Stimulated activated CD8-positive, alpha-beta memory T cell treated with anti-CD3 and anti-CD28 coated beads, Interleukin-15, amount 100 ng/mL, for 1 hour (primary cell): ENCODE data around the gene CCL24.
"Not testable (repeated sequence)": the region's sequence is repeated elsewhere in the genome, so short reads cannot be mapped to it uniquely, and the experiment has no call there.

Experiments used
- DNase-seq: peaks from one replicate; pipeline ENCODE4 v3.0.0-alpha.2; 2020; ENCODE audit warnings: low read depth

The CCL24 gene

DNA sequence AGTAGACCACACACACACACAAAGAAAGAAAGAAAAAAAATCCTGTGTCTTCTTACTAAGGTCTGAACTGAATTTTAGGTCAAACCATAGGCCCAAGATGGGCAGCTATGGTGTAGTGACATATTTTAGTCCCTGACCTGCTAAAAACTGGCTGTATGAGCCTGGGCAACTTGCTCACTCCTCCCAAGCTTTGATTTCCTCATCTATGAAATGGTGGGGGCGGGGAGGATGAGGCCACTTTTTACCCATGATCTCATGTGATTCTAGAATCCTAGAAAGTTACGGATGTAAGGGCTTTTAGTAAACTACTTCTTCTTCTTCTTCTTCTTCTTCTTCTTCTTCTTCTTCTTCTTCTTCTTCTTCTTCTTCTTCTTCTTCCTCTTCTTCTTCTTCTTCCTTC, 6.1 kb upstream of the CCL24 start:
- no peak for DNase-seq

DNA sequence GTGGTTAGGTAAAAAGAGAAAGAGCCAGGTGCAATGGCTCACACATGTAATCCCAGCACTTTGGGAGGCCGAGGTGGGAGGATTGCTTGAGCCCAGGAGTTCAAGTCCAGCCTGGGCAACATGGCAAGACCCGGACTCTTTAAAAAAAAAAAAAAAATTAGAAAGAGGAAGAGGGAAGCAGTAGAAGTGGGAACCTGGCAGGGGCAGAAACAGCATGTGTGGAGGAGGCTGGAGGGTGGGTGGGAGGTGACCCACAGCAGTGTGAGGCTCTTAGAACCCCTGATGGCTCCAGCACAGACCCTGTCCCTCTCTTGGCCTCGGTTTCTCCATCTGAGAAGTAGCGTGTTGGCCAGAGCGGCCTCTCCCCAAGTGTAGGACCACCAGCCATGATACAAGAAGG, 4.9 kb upstream of the CCL24 start:
- DNase-seq, result no peak

DNA sequence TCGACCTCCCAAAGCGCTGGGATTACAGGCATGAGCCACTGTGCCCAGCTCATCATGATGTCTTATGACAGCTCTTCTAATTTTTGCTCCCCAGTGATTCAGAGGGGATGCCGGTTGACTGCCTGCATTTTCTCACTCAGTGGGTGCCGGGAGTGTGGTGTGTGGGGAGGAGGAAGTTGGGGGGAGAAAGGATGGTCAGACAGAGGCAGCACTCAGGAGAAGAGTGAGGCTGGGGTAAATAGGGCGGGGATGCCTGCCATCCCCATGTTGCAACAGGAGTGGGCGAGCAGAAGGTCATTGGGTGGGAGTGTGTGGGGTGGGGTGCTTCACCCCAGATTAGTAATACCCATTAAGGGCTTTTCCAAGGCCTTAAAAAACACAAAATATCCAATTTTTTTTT, 3.5 kb upstream of the CCL24 start:
- no peak for DNase-seq

DNA sequence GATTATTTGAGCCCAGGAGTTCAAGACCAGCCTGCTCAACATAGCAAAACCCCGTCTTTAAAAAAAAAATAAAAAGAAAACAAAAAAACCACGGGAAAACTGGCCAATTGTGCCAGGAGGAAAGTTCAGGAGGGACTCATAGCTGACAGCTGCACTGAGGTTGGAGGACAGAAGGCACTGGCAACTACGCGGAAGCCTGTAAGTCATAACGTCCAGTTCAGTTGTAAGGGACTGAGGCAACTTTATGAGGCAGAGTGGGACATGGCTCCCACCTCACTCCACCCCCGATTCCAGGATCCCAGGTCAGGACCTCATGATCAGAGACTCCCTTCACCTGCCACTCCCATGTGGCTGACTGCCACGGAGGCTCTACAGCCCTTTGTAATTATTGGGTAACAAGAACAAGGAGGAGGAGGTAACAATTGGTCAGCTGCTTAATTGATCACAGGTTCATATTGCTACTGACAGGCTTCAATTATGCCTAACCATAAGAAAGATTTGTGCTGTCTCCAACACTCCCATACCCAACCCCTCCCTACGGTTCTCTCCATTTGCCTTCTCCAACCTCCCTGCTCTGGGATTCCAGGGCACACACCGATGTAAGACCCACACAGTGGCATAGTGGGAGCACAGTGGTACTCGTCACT, 1.9 kb upstream of the CCL24 start:
- DNase-seq, result no peak

DNA sequence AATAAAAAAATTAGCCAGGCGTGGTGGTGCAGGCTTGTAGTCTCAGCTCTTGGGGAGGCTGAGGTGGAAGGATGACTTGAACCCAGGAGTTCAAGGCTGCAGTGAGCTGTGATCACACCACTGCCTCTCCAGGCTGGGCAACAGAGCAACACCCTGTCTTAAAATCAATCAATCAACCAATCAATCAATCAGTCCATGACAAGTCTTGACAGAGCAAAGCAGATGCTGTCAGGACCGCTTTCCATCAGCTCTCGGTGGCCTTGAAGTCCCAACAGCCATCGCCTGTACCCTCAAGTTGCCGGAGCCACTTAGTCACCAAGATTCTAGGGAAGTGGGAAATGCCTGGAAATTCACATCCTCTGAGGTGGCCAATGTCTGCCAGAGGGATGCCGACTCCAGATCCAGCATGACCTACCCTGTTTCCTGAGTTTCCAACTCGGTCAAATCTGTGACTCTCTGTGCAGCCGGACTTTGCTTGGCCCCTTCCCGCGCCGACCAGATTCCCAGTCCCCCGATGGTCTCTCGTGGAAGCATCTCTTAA, 871 bp upstream of the CCL24 start:
- no peak for DNase-seq

DNA sequence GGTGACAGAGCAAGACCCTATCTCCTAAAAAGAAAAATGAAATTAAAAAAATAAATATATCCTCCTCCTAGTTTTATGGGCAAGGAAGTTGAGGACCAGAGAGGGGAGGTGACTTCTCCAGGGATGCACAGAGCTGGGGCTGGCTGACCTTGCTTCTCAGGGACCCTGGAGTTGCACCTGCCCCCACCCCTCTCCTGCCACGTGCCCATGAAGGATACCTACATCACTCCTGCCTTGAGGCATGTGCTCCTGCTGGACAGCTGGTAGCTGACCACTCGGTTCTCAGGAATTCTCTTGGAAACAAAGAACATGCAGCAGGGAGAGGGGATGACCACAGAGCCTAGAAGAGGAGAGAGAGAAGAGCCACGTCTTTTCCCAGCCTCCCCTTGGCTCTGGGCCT, 522 bp downstream of the CCL24 start:
- no peak for DNase-seq

DNA sequence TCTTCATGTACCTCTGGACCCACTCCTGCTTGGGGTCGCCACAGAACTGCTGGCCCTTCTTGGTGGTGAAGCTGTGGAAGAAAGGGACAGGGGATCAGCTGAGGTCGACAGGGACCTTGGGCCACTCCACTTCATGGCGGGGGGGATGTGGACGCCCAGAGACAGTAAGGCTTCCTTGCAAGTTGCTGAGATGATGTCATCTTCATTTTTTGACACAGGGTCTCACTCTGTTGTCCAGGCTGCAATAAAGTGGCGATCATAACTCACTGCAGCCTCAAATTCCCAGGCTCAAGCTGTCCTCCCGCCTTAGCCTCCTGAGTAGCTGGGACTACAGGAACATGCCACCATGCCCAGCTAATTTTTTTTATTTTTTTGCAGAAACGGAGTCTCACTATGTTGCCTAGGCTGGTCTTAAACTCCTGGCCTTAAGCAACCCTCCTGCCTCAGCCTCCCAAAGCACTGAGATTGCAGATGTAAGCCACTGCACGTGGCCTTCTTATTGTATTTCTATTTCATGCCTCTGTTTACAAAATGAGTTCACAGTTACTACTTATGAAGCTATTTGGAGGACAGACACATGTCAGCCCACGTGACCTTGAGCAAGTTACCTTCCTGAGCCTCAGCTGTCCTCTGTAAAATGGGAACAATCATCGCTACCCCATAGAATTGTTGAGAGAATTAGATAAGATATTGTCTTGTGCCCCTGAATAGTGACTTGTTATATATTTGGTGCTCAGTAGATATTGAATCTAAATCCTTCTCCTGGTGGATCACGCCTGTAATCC, 1.5 kb downstream of the CCL24 start:
- DNase-seq, result no peak

DNA sequence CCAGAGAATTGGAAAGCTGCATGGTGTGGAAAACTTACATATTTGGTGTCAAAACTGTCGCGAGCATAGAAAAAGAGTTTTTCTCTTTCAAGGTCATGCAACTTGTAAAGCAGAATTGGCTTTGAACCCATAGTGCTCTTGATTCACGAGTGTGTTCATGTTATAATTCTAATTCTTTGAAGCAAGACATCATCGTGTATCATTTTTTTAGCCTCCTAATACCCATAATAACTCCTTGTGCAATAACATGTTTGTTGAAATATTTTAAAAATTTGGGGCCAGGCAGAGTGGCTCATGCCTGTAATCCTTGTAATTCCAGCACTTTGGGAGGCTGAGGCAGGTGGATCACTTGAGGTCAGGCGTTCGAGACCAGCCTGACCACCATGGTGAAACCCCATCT, 4.2 kb downstream of the CCL24 start:
- DNase-seq, result no peak

DNA sequence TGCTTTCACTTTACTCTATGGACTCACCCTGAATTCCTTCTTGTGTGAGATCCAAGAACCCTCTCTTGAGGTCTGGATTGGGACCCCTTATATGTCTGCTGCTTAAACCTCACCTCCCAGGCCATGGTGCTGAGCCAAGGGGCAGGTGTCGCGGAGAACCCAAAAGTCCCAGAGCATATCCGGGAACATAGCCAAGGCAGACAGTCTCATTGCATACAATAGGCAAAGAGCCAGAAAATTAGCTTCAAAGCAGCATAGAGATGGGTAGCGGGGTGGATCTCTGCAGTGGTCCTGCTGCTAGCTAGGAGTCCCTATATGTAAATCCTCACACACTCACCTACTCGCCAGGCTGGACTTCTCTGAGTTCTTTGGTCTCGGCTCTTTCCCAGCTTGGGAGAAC, 5.5 kb downstream of the CCL24 start:
- no peak for DNase-seq

DNA sequence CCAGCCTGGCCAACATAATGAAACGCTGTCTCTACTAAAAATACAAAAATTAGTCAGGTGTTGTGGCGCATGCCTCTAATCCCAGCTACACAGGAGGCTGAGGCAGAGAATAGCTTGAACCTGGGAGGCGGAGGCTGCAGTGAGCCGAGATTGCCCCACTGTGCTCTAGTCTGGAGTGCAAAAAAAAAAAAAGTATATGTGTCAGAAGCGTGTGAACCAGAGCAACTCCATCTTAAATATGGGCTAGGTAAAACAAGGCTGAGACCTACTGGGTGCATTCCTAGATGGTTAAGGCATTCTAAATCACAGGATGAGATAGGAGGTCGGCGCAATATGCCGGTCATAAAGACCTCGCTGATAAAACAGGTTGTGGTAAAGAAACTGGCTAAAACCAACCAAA, 6.2 kb downstream of the CCL24 start:
- no peak for DNase-seq

DNA sequence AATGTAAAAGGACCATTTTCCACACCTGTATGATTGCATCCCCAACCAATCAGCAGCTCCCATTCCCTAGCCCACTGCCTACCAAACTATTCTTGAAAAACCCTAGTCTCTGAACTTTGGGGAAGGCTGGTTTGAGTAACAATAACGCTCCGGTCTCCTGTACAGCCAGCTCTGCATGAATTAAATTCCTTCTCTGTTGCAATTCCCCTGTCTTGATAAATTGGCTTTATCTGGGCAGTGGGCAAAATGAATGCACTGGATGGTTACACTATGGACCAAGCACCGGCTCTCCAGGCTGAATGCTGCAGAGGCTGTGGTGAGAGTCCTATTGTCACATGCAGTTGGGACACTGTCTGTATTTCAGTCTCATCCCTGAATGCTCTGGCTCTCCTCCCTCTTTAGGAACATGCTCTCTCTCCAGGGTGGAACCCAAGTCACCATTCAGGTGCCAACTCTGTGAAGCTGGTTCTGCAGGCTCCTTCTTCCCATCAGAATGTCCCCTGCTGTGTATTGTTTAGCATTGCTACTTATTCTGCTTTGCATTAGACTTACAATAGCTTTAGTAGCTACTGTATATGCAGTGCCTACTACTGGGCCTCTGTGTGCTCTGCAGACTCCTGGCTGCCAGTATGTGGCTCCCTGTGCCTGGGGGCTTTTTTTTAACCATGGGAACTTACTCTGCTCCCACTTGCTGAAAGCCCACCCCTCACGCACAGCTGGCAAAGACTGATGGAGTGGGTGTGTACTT, 6.9 kb downstream of the CCL24 start:
- no peak for DNase-seq

DNA sequence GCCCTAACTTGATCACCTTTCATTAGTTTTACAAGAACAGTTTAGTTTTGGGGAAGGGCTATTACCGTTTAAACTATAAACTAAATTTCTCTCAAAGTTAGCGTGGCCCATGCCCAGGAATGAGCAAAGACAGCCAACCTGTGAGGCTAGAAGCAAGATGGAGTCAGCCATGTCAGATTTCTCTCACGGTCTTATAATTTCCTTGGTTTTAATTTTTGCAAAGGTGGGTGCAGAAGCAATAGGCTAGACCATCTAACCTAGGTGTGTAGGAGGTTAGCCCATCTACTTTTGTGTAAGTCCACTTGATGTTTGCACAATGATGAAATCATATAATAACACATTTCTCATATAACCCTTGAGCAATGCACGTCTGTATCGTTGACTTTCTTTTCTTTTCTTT, 8.9 kb downstream of the CCL24 start:
- DNase-seq, result no peak

DNA sequence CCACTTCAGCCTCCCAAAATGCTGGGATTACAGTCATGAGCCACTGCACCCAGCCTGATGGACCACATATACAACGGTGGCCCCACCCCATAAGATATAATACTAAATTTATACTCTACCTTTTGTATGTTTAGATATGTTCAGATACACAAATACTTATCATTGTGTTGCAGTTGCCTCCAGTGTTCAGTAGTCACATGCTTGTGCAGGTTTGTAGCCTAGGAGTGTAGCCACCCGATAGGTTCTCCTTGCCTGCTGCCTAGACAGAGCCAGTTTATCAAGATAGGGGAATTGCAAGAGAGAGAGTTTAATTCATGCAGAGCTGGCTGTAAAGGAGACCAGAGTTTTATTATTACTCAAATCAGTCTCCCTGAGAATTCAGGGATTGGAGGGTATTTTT, 9.6 kb downstream of the CCL24 start:
- DNase-seq, result no peak

DNA sequence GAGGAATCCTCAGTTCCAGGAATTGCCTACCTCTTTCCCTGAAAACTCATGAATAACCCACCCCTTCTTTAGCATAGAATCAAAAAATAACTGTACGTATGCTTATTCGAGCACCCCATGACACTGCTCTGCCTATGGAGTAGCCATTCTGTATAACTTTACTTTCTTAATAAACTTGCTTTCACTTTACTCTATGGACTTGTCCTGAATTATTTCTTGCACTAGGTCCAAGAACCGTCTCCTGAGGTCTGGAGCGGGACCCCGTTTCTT, 11.1 kb downstream of the CCL24 start:
- no peak for DNase-seq

DNA sequence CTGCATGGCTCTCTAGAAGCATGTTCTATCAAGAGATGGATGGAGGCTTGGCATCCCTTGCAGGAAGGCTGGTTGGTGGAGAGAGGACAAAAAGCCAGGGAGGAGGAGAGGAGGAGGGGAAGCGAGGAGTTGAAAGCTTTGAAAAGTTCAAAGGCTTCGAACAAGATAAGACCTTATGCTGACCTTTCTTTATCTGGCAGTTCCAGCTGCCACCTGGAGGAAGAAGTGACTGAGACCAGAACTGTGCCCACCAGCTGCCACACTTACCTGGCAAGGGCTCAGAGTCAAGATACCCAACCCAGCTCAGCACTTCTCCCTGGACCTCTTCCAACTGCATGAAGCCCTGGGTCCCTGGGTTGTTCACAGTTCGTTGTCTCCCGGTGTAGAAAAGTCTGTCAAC, 14.8 kb downstream of the CCL24 start:
- no peak for DNase-seq

DNA sequence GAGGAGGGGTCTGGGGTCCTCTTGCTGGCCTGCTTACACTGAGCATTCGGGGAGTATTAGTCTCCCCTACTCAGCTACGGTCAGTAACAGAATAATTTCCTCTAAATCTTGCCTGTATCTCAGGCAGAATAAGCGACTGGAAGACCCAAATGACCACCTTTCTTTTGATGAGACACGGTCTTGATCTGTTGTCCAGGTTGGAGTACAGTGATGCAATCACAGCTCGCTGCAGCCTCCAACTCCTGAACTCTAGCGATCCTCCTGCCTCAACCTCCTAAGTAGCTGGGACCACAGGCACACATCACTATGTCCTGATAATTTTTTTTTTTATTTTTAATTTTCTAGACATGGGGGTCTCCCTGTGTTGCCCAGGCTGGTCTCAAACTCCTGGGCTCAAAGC, 17.2 kb downstream of the CCL24 start:
- DNase-seq, result no peak

DNA sequence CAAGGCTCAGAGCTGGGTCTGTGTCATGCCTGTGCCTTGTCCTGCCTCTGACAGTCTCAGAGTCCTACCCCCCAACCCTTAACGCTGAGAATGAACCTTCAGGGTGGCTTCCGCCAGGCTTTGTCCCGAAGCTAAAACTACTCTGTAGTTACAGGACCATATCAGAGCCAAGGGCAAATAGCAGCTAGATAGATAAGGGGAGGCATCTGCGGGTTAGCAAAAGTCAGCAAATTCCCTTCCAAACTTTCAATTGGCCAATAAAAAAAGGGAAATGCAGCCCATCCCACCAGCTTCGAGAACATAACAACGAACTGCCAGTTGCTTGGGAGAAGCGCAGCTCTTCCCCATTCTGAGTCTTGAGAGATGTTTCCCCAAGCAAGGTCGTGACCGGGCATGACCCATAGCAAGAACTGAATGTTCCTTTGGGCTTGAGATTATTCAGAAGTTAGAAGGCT, 17.7 kb downstream of the CCL24 start:
- no peak for DNase-seq

DNA sequence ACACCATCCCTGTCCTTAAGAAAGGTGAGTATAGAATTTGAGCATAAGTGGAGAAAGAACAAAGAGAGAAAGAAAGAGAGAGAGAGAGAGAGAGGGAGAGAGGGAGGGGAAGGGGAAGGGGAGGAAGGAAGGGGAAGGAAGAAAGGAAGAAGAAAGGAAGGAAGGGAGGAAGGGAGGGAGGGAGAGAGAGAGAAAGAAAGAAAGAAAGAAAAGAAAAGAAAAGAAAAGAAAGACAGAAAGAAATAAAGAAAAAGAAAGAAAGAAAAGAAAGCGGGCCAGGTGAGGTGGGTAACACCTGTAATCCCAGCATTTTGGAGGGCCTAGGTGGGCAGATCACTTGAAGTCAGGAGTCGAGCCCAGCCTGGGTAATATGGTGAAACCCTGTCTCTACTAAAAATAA, 19.9 kb downstream of the CCL24 start:
- DNase-seq, result no peak

DNA sequence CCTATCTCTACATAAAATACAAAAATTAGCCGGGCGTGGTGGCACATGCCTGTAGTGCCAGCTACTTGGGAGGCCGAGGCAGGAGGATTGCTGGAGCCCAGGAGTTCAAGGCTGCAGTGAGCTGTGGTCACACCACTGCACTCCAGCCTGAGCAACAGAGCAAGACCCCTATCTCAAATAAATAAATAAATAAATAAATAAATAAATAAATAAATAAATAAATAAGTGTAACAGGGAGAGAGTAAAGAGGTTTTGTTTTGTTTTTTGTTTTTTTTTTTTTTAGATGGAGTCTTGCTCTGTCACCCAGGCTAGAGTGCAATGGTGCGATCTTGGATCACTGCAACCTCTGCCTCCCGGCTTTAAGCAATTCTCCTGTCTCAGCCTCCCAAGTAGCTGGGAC, 21.0 kb downstream of the CCL24 start:
- not testable (repeated sequence) for DNase-seq

DNA sequence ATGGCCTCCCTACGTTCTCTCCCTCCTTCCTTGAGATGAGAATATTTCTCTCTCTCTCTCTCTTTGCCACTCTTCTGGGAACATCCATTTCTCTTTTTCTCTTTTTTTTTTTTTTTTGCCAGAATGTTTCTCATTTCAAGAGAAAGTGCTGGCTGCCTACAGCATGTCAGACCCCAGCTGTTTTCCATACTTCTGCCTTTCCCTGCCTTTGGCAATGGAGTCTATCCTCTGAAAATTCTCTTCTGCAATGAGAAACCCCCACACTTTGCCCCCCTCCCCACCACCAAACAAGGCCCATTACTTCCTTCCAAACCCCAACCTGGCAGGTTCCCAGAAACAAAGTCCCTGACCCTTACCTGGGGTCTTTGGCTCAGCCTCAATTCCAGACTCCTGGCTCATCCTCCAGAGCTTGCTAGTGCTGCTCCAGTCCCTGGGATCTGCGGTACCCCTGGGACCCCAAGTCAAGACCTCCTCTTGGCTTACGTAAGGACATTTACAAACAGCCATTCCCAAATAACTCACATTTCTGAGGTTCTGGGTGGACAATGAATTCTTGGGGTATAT, 24.2 kb downstream of the CCL24 start:
- DNase-seq, result no peak

DNA sequence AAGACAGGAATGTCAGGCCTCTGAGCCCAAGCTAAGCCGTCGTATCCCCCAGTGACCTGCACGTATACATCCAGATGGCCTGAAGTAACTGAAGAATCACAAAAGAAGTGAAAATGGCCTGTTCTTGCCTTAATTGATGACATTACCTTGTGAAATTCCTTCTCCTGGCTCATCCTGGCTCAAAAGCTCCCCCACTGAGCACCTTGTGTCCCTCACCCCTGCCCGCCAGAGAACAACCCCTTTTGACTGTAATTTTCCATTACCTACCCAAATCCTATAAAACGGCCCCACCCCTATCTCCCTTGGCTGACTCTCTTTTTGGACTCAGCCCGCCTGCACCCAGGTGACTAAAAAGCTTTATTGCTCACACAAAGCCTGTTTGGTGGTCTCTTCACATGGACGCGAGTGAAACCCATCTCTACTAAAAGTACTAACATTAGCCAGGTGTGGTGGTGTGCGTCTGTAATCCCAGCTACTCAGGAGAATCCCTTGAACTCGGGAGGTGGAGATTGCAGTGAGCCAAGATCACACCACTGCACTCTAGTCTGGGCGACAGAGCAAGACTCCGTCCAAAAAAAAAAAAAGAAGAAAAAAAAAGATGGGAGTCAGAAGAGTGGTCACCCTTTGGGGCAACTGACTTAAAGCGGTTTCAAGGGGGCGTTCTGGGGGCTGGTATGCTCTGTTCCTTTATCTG, 25.3 kb downstream of the CCL24 start:
- DNase-seq, result not testable (repeated sequence)

DNA sequence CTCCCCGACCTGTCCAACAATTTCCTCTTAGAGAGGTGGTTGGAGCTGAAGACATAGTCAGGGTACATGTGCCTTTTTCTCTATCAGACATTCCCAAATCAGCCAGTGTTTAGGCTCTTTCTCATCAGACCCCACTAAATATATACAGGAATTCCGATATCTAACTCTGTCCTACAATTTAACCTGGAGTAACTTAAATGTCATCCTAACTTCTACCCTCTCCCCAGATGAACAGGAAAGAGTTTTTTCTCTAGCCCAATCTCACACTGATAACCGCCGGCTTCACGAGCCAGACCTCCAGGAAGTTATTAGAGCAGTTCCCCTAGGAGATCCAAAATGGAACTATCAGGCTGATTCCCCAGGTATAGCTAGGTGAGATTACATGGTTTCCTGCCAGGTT, 30.5 kb downstream of the CCL24 start:
- not testable (repeated sequence) for DNase-seq
